Spleen (tissue), 11 donors: Measurements from ENCODE around the gene TAP1. TPM values are rescaled to one million over a fixed set of nuclear protein-coding genes. Genes with fewer than 3 reads are reported as not detected.

Source experiments
- DNase-seq: peaks from one replicate; pipeline ENCODE4 v3.0.0-alpha.2; 2020
- H3K27ac ChIP-seq, 8 donors: fragments of 200-600 bp; sonication (generic) in 7 of 8; 1 replicate in 4 of 8; 2 replicates in 4 of 8; pipeline versions ENCODE4 v1.5.0 to v1.8.0; 2016 to 2021; ENCODE audit warnings: inconsistent platforms in 4 of 8, mild to moderate bottlenecking in 4 of 8, moderate library complexity in 1 of 8
- H3K27me3 ChIP-seq, 7 donors: fragments of 200-600 bp; sonication (generic) in 6 of 7; replicated peaks in 1 of 7; 1 replicate in 4 of 7; 2 replicates in 3 of 7; pipeline versions ENCODE4 v1.5.0 to v1.8.0; 2016 to 2021; ENCODE audit warnings: inconsistent platforms in 3 of 7, mild to moderate bottlenecking in 1 of 7
- H3K36me3 ChIP-seq, 6 donors: fragments of 200-600 bp; sonication (generic) in 5 of 6; 1 replicate in 4 of 6; 2 replicates in 2 of 6; pipeline versions ENCODE4 v1.5.0 to v1.8.0; 2016 to 2021; ENCODE audit warnings: inconsistent platforms in 2 of 6
- H3K4me1 ChIP-seq, 6 donors: fragments of 200-600 bp; sonication (generic) in 5 of 6; 1 replicate in 3 of 6; 2 replicates in 3 of 6; pipeline versions ENCODE4 v1.5.0 to v1.8.0; 2016 to 2021; ENCODE audit warnings: inconsistent platforms in 3 of 6
- H3K4me3 ChIP-seq, 8 donors: fragments of 200-600 bp; sonication (generic) in 7 of 8; 1 replicate in 4 of 8; 2 replicates in 4 of 8; pipeline versions ENCODE4 v1.5.0 to v1.8.0; 2016 to 2021; ENCODE audit warnings: inconsistent platforms in 4 of 8, mild to moderate bottlenecking in 4 of 8, moderate library complexity in 2 of 8
- H3K9me3 ChIP-seq, 8 donors: fragments of 200-600 bp; sonication (generic) in 7 of 8; 1 replicate in 4 of 8; 2 replicates in 4 of 8; pipeline versions ENCODE4 v1.5.0 to v1.8.0; 2016 to 2021; ENCODE audit warnings: inconsistent platforms in 4 of 8
- CTCF ChIP-seq, 11 experiments: fragments of 200-600 bp in 7 of 11; fragments of 450-650 bp in 4 of 11; sonication (generic) in 4 of 11; IDR thresholded peaks in 8 of 11; conservative IDR thresholded peaks in 3 of 11; 1 replicate in 7 of 11; 2 replicates in 4 of 11; pipeline versions ENCODE4 v1.4.0 to v1.8.0; 2016 to 2021; ENCODE audit warnings: antibody characterized with exemption in 11 of 11, inconsistent platforms in 4 of 11, mild to moderate bottlenecking in 1 of 11
- POLR2A ChIP-seq, 3 donors: fragments of 450-650 bp; IDR thresholded peaks; one replicate each; pipeline ENCODE4 v1.5.1; 2017; ENCODE audit warnings: antibody characterized with exemption in 3 of 3, mild to moderate bottlenecking in 1 of 3
- POLR2AphosphoS5 ChIP-seq, 3 donors: sonication (generic); formaldehyde crosslinking; IDR thresholded peaks; one replicate each; pipeline ENCODE4 v1.5.1; 2017; ENCODE audit warnings: antibody characterized with exemption in 3 of 3
- WGBS, 5 donors: extraction: QIAGEN DNeasy Blood & Tissue Kit in 3 of 5; methylation state at CpG; one replicate each; pipeline versions ENCODE4 v1.1.5 to v1.1.7; 2013 to 2018; 5-methylcytosine and 5-hydroxymethylcytosine counted together
- intact Hi-C: fragments of 100-400 bp; cut with DNase I; formaldehyde crosslinking; loops from one replicate; pipeline ENCODE4 v1.15.0; 2023; ENCODE audit warnings: low total_unique reads
- polyA plus RNA-seq, 3 donors: library from polyadenylated mRNA; stranded (reverse); fragments of 200-250 nt; gene quantifications; one replicate each; pipeline ENCODE4 v1.2.1, GENCODE V29; 2013
- total RNA-seq, 7 donors: library from RNA; depleted of rRNA in 3 of 7; stranded (reverse); fragments of >200 nt in 3 of 7; fragmentation: NEBNext Ultra II Directional in 4 of 7; extraction: Animal tissue kit (Norgen Biotek cat#: 25700) in 4 of 7; gene quantifications; one replicate each; pipeline versions ENCODE4 v1.1.0 to v1.2.1, GENCODE V29; 2016 to 2021
- donor health status: healthy with polysubstance abuse.
- donor health status: DM: no; HTN: no; CAD: no; lungs with moderate emphysema.
- donor health status: DM: no; HTN: no; CAD: no.
- donor health status: Bipolar disorder and iron deficiency.
- donor health status: healthy.
- donor health status: DM: no; HTN: no; CAD: no.
- donor health status: DM: yes; HTN: yes; CAD: no.

The TAP1 gene
- total and polyA plus RNA-seq, 10 donors, result 98.5 to 172 (median 147) TPM

GRCh38 chr6:32815996-32816395 is 37.5 kb downstream of the TAP1 start:
- WGBS, 5 donors, result 40 to 60% (median 50%) methylated on average over 2 of the region's 2 CpGs
- H3K4me3 ChIP-seq, result peak overlapping the region; percentile 22 to 71 (median 32)
- H3K9me3 ChIP-seq, result no peaks in the 10 kb centered on the region
- DNase-seq, result no peak
- H3K4me1 ChIP-seq, result peaks cover 0 to 72% (median 15%) of the 10 kb centered on the region in 6 donors
- peak overlapping the region; percentile 44 to 94 (median 84) for H3K27ac ChIP-seq
- H3K27me3 ChIP-seq, result no peaks in the 10 kb centered on the region
- TF ChIP-seq CTCF (IDR thresholded peaks at IDR 0.05 in 8 of 11, conservative IDR thresholded peaks at IDR 0.05 in 3 of 11), result no peak
- peak in 2 of 3 donors; percentile 54 to 86 for TF ChIP-seq POLR2A (IDR thresholded peaks at IDR 0.05)
- TF ChIP-seq POLR2AphosphoS5 (IDR thresholded peaks at IDR 0.05), result peak in 1 of 3 donors; percentile 20
- H3K36me3 ChIP-seq, result peaks cover 0 to 26% (median 4%) of the 10 kb centered on the region in 6 donors
- intact Hi-C loops, result no loop called here

GRCh38 chr6:32815115-32815514 is 38.4 kb downstream of the TAP1 start:
- TF ChIP-seq CTCF (IDR thresholded peaks at IDR 0.05 in 8 of 11, conservative IDR thresholded peaks at IDR 0.05 in 3 of 11) (no peak), POLR2A (IDR thresholded peaks at IDR 0.05) (no peak), POLR2AphosphoS5 (IDR thresholded peaks at IDR 0.05) (no peak)
- no peak for DNase-seq
- Histone ChIP-seq H3K36me3 (peaks cover 0 to 26% (median 4%) of the 10 kb centered on the region in 6 donors), H3K27me3 (no peaks in the 10 kb centered on the region), H3K9me3 (no peaks in the 10 kb centered on the region), H3K4me3 (peak overlapping the region; percentile 5 to 71 (median 28)), H3K27ac (peak overlapping the region; percentile 0 to 94 (median 84)), H3K4me1 (peaks cover 0 to 64% (median 14%) of the 10 kb centered on the region in 6 donors)
- intact Hi-C loops, result no loop called here
- 54 to 64% (median 58%) methylated on average over 5 of the region's 5 CpGs for WGBS, 5 donors

DNA sequence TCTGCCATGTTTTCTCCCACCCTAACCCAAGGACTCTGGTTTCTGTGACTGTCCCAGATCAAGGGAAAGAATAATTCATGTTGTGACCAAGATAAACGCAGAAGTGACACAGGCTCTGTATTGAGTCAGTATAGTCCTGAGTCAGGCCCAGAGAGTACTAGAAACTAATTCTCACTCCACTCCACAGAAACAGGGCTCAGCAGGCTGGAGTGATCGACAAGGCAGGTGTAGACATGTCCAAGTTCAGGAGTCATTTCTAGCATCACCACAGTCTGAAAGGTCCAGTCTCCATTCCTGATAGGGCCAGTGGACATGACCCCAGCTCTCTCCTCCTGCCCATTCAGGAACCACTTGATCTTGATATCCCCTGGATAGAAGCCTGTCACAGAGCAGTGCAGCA is 39.4 kb downstream of the TAP1 start:
- peak overlapping the region in 1 of 8 donors; percentile 71 for H3K4me3 ChIP-seq
- H3K9me3 ChIP-seq, result no peaks in the 10 kb centered on the region
- 70 to 91% (median 85%) methylated on average over 2 of the region's 2 CpGs for WGBS, 5 donors

More for the DNA sequence above, 39.4 kb downstream of the TAP1 start:
- DNase-seq, result no peak
- peak overlapping the region in 7 of 8 donors; percentile 17 to 94 (median 85) for H3K27ac ChIP-seq
- peaks cover 0 to 26% (median 4%) of the 10 kb centered on the region in 6 donors for H3K36me3 ChIP-seq
- no peaks in the 10 kb centered on the region for H3K27me3 ChIP-seq
- H3K4me1 ChIP-seq, result peaks cover 0 to 59% (median 14%) of the 10 kb centered on the region in 6 donors
- TF ChIP-seq POLR2AphosphoS5 (IDR thresholded peaks at IDR 0.05) (no peak), CTCF (IDR thresholded peaks at IDR 0.05 in 8 of 11, conservative IDR thresholded peaks at IDR 0.05 in 3 of 11) (no peak), POLR2A (IDR thresholded peaks at IDR 0.05) (no peak)
- intact Hi-C loops, result no loop called here
